GM18526 (cell line): ENCODE data around the gene SGK1.

Source experiments
- POLR2A ChIP-seq: IDR thresholded peaks from 3 replicates; pipeline ENCODE4 v1.6.1; 2011; ENCODE audit not compliant: insufficient read length; ENCODE audit errors: extremely low read depth

Gene SGK1

DNA sequence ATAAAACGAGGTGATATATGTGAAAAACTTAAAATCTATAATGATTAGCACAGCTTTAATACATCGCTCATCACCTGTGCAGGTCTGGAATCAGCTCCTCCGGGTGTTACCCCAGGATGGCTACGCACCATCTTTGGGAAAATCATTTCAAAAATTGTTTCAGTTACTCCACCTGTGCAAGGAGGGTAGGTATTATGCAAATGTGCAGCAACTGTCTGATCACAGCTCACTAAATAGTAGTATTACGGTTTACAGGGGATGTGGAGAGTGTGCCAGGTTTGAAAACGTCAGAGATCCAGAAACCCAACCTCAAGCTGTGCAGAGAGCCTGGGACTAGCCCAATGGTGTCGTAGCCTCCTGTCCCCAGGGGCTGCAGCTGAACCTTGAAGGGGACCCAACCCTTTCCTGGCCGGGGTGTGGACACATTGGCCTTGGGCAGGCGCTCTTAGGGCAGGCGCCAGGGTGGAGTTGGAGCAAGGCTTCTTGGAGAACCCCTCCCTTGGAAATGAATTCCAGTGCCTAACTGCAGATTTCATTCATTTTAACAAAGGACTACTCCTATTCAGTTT, 24.2 kb upstream of the SGK1 start:
- TF ChIP-seq POLR2A, result no peak

DNA sequence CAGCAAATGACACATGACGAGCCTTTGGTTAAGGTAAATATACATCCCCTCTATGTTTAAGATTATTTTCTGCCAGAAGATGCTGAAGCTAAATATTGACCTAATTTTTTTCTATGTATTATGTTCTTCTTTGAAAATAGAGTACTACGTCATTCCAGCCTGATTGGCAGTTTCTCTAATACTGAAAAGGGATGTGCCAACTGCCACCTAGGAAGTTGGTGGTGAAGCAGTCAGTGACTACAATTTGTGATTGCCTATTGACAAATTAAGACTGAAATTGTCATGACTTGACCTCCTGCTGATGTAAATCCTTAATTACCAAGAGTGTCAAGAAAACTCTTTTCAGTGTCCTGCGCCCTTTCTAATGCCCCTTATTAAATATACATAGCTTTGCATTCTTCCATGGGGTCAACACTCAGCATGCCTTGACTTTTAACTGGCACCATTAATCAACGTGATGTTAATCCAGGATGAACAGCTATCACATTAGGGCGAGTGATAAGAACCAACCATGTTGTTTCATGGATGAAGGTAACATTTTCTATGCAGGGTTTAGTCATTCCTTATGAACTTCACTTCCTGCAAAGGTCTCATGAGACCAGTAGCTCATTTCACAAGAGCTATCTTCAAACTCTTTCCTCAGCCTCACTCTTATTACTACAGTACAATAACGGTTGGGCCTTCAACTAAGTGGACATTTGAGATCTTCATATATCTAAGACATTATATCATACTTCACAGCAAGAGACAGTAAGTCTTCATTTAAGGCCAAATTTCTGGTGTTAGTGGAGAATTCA, 22.5 kb upstream of the SGK1 start:
- TF ChIP-seq POLR2A, result no peak

GRCh38 chr6:134339216-134339615, 21.3 kb upstream of the SGK1 start:
- no peak for TF ChIP-seq POLR2A

DNA sequence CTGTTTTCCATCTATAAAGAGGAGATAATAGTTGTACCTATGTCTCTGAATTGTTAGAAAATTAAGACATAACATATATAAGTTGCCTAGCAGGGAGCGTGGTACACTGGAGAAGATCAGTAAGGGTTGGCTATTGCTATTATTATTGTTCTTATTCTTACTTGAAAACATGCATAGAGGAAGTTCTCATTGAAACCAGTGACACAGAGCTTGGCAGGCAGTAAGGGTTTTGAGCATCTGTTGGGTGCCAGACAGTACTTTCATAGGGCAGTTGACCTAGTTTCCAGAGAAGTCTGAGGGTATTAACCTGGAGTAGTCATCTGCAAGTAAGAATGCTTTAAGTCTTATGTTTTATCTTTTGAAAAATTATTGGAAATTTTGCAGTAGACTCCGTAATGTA, 13.3 kb upstream of the SGK1 start:
- no peak for TF ChIP-seq POLR2A

DNA sequence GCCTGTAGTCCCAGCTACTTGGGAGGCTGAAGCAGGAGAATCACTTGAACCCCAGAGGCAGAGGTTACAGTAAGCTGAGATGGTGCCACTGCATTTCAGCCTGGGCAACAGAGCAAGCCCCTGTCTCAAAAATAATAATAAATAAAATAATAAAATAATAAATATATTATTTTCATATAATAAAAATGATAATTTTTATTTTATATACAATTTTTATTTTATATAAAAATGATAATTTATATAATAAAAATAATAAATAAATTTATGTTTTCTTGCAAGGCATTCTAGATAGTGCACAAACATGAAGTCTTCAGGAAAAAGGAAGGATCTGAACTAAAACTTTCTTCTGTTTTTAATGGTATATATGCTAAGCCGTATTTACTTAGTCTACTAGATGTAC, 12.6 kb upstream of the SGK1 start:
- TF ChIP-seq POLR2A, result no peak

DNA sequence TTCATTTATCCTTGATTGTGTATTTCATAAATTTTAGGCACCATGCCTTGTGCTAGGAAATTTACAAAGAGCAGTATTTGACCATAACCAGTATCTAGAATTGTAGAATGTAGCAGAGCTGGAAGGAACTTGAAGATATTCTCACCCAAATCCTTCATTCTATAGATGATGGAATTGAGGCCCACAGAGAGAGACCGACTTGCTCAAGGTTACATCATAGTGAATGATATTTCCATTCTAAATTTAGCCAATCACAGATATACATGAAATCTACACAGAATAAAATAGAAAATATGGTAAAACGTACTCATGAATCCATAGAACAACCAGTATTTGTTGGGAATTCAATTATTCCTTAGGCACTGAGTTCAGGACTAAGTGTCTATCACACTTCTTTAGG, 10.9 kb upstream of the SGK1 start:
- no peak for TF ChIP-seq POLR2A

DNA sequence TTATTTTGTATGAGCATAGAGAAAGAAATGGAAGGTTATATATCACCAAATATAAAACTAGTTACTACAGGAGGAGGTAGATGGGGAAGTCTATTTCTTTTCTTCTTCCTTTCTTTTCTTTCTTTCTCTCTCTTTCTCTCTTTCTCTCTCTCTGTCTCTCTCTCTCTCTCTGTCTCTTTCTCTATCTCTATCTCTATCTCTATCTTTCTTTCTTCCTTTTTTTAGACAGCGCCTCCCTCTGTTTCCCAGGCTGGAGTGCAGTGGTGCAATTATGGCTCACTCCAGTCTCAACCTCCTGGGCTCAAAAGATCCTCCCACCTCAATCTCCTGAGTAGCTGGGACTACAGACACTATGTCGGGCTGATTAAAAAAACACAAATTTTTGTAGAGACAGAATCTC, 10.2 kb upstream of the SGK1 start:
- no peak for TF ChIP-seq POLR2A

- no peak for TF ChIP-seq POLR2A
Observed at GRCh38 chr6:134324766-134325165, 6.9 kb upstream of the SGK1 start.

- TF ChIP-seq POLR2A, result no peak
Observed at GRCh38 chr6:134324141-134324540, 6.2 kb upstream of the SGK1 start.

DNA sequence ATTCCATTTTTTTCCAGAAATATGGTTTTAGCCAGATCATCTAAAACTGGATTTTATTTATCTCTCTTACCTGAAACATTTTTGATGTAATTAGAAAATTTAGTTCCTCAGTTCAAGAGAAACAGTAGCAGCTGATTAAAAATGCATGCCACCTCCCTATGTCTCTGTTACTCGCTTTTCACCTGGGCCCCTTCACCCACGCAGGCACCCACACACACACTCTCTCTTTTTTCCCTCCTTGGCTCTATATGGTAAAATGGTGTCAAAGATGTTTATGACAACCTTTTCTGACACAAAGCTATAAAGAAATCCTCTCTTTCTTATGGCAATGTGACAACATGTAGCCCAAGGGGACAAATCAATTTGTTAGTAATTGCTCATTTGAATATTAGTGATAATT, 5.8 kb upstream of the SGK1 start:
- no peak for TF ChIP-seq POLR2A

GRCh38 chr6:134323294-134323693, 5.4 kb upstream of the SGK1 start:
- no peak for TF ChIP-seq POLR2A

DNA sequence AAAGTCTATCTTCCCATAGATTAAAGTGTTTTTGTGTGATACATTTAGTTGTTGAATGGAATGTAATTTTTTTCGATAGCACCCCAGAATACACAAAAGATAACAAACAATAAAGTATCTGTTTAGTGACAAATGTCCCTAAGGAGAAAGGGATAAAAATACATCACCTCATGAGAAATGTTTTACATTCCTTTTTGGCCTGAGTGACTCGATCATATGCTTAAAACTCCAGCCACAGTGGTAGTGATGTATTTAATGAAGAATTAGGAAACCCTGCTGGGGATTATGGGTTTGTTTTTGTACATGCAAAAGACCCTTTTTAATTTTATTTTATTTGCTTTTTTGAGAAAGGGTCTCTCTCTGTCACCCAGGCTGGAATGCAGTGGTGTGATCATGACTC, 4.3 kb upstream of the SGK1 start:
- no peak for TF ChIP-seq POLR2A

- TF ChIP-seq POLR2A, result no peak
Observed at GRCh38 chr6:134321246-134321645, 3.3 kb upstream of the SGK1 start.

- TF ChIP-seq POLR2A, result no peak
Observed at GRCh38 chr6:134318974-134319281, 1.0 kb upstream of the SGK1 start.

- TF ChIP-seq POLR2A, result no peak
Observed at GRCh38 chr6:134318236-134318973, 493 bp upstream of the SGK1 start.

DNA sequence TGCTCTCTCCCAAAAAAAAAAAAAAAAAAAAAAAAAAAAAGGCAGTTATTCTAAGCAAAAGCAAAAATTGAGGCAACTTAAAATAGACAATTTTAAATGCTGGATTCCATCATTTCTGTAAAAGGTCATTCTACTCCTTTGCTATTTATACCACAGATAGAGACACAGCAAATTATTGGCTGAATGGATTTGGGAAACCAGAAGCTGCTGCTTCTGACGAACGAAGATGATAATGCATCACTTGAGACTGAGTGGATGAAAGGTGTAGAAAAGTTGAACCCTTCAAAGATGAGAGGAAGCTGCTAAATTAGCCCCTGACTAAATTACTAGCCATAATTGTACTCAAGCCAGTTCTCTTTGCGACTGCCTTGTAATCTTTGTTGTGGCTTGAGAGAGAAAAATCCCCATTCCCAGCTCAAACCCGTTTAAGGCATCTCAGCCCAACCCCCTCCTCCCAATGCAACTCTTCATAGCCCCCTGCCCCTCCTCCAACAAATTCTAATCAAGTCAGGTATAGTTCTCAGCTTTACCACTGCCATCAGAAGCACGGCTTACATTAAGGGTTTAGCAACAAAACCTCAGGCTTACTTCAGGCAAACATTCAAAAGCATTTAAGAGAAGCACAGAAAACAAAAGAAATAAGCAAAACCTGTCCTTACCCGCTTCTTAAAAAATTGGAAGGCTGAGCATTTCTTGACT, 1.0 kb downstream of the SGK1 start:
- TF ChIP-seq POLR2A, result no peak
